Endothelial cell of umbilical vein (primary cell): ENCODE results near the gene CFAP20DC. TPM values are rescaled to one million over a fixed set of nuclear protein-coding genes. Genes with fewer than 3 reads are reported as not detected.
"Not testable (repeated sequence)": the region's sequence is repeated elsewhere in the genome, so short reads cannot be mapped to it uniquely, and the experiment has no call there.

Experiments used
- BruUV-seq: library from RNA; stranded (reverse); fragments of 400-500 nt; replicated peaks from 2 replicates; lab custom pipeline; 2021; lab: Mats Ljungman, UMichigan
- CTCF ChIA-PET: fragments of 300-600, 350-600 bp; sonication (Branson Sonifier 250); formaldehyde crosslinking; loops from one replicate; lab custom pipeline; 2021; ENCODE audit warnings: antibody characterized with exemption, inconsistent platforms; lab: Charles Lee
- POLR2A ChIA-PET: fragments of 300-600, 350-600 bp; sonication (Branson Sonifier 250); formaldehyde crosslinking; loops from one replicate; lab custom pipeline; 2021; ENCODE audit warnings: antibody characterized with exemption, inconsistent platforms; lab: Charles Lee
- DNase-seq: peaks from one replicate; pipeline ENCODE4 v3.0.0-alpha.2; 2011; ENCODE audit warnings: low read depth, low spot score
- FAIRE-seq: peaks from 2 replicates; lab custom pipeline; 2011; peaks lifted over from hg19 to GRCh38; lab: Jason Lieb, UNC
- H2AFZ ChIP-seq: 2 replicates; pipeline ENCODE4 v1.6.0; 2012; ENCODE audit warnings: low read depth, low read length, control low read depth, inconsistent platforms
- H3K27ac ChIP-seq: 2 replicates; pipeline ENCODE4 v1.5.1; 2011; ENCODE audit warnings: low read depth, mild to moderate bottlenecking, control low read depth, low read length, moderate library complexity; ENCODE audit not compliant: insufficient read depth
- H3K27me3 ChIP-seq, 2 experiments: 2 replicates each; pipeline versions ENCODE4 v1.6.0 to v1.6.1; 2011; ENCODE audit warnings: low read length in 2 of 2, mixed read lengths in 1 of 2; ENCODE audit not compliant: control insufficient read depth in 2 of 2, insufficient read depth in 2 of 2
- H3K36me3 ChIP-seq, 2 experiments: 2 replicates in 1 of 2; 3 replicates in 1 of 2; pipeline ENCODE4 v1.5.1; 2011; ENCODE audit warnings: low read length in 2 of 2, mild to moderate bottlenecking in 1 of 2, moderate library complexity in 1 of 2; ENCODE audit not compliant: control insufficient read depth in 2 of 2, insufficient read depth in 2 of 2; ENCODE audit errors: extremely low read depth in 1 of 2
- H3K4me1 ChIP-seq: 3 replicates; pipeline ENCODE4 v1.5.1; 2011; ENCODE audit warnings: mild to moderate bottlenecking, low read length; ENCODE audit not compliant: control insufficient read depth, insufficient read depth; ENCODE audit errors: extremely low read depth
- H3K4me2 ChIP-seq: 2 replicates; pipeline ENCODE4 v1.6.1; 2011; ENCODE audit warnings: low read length, control low read depth, mixed read lengths; ENCODE audit not compliant: insufficient read depth
- H3K4me3 ChIP-seq, 3 experiments: fragments of 200-600 bp in 1 of 3; sonication (generic), shearing (Covaris generic) in 1 of 3; replicated peaks in 1 of 3; 2 replicates each; pipeline ENCODE4 v1.5.1; 2011 to 2016; ENCODE audit warnings: control low read depth in 3 of 3, low read length in 3 of 3, mild to moderate bottlenecking in 2 of 3, inconsistent platforms in 1 of 3, low read depth in 1 of 3, moderate library complexity in 1 of 3; ENCODE audit not compliant: insufficient read depth in 1 of 3
- H3K79me2 ChIP-seq: 2 replicates; pipeline ENCODE4 v1.6.0; 2012; ENCODE audit warnings: low read length, inconsistent platforms; ENCODE audit not compliant: control insufficient read depth, insufficient read depth
- H3K9ac ChIP-seq: replicated peaks from 2 replicates; pipeline ENCODE3; 2011; ENCODE audit warnings: low read length, control low read depth; ENCODE audit not compliant: insufficient read depth; ENCODE audit errors: extremely low read depth
- H3K9me1 ChIP-seq: replicated peaks from 3 replicates; pipeline ENCODE4 v1.6.0; 2011; ENCODE audit warnings: mild to moderate bottlenecking, low read length; ENCODE audit not compliant: control insufficient read depth, insufficient read depth; ENCODE audit errors: extremely low read depth
- H3K9me3 ChIP-seq: replicated peaks from 2 replicates; pipeline ENCODE4 v1.5.1; 2012; ENCODE audit warnings: low read length, inconsistent platforms; ENCODE audit not compliant: control insufficient read depth, insufficient read depth
- H4K20me1 ChIP-seq: replicated peaks from 2 replicates; pipeline ENCODE3; 2011; ENCODE audit warnings: mild to moderate bottlenecking, low read length; ENCODE audit not compliant: control insufficient read depth, insufficient read depth; ENCODE audit errors: extremely low read depth
- CTCF ChIP-seq, 2 donors: IDR thresholded peaks; 1 replicate in 1 of 2; 2 replicates in 1 of 2; pipeline ENCODE4 v1.5.1; 2011; ENCODE audit warnings: low read length in 2 of 2, mild to moderate bottlenecking in 2 of 2, moderate library complexity in 2 of 2, control low read depth in 1 of 2, inconsistent platforms in 1 of 2, low read depth in 1 of 2; ENCODE audit not compliant: insufficient read depth in 1 of 2; ENCODE audit errors: extremely low read depth in 1 of 2
- EZH2 ChIP-seq: IDR thresholded peaks from 2 replicates; pipeline ENCODE4 v1.6.1; 2012; ENCODE audit warnings: borderline replicate concordance, low read depth, mild to moderate bottlenecking, moderate library complexity, low read length, inconsistent platforms; ENCODE audit not compliant: severe bottlenecking
- FOS ChIP-seq: IDR thresholded peaks from 2 replicates; pipeline ENCODE4 v1.6.1; 2011; ENCODE audit warnings: mild to moderate bottlenecking, low read length, moderate library complexity, borderline replicate concordance; ENCODE audit not compliant: insufficient read depth
- GATA2 ChIP-seq: IDR thresholded peaks from 2 replicates; pipeline ENCODE4 v1.7.0; 2011; ENCODE audit warnings: low read depth, mild to moderate bottlenecking, moderate library complexity, mixed read lengths, low read length; ENCODE audit not compliant: insufficient read length, insufficient read depth
- JUN ChIP-seq: IDR thresholded peaks from 2 replicates; pipeline ENCODE4 v1.6.1; 2011; ENCODE audit warnings: borderline replicate concordance, low read depth; ENCODE audit not compliant: insufficient read length, insufficient read depth
- MYC ChIP-seq: IDR thresholded peaks from one replicate; pipeline ENCODE4 v1.6.1; 2011; ENCODE audit warnings: mild to moderate bottlenecking, low read depth, low read length
- POLR2A ChIP-seq: IDR thresholded peaks from 2 replicates; pipeline ENCODE4 v1.6.1; 2012; ENCODE audit warnings: low read depth, mild to moderate bottlenecking, control low read depth, low read length
- POLR2AphosphoS5 ChIP-seq: IDR thresholded peaks from 2 replicates; pipeline ENCODE4 v1.6.1; 2012; ENCODE audit warnings: low read depth, mild to moderate bottlenecking, control low read depth, low read length, moderate library complexity; ENCODE audit not compliant: insufficient read depth
- dilution Hi-C: fragments of 300-500 bp; cut with MboI; formaldehyde crosslinking; loops from one replicate; pipeline ENCODE4 v1.15.0; 2019; ENCODE audit warnings: low sequenced_read_pairs; ENCODE audit not compliant: extremely low pct_ligation_motif_present
- intact Hi-C: fragments of 100-400 bp; cut with micrococcal nuclease; formaldehyde crosslinking; loops from one replicate; pipeline ENCODE4 v1.10.0; 2022
- polyA plus RNA-seq, 4 experiments: library from polyadenylated mRNA; depleted of rRNA in 3 of 4; stranded (reverse) in 3 of 4; unstranded in 1 of 4; fragments of >200 nt; gene quantifications; 2 replicates each; pipeline versions ENCODE4 v1.2.1 to v1.2.3, GENCODE V29; 2011 to 2012; ENCODE audit warnings: missing spikeins in 1 of 4
- total RNA-seq: library from RNA; stranded (reverse); gene quantifications from 2 replicates; pipeline ENCODE4 v1.2.3, GENCODE V29; 2021
- TF ChIP-seq, protein P1 (sequence below): IDR thresholded peaks from 2 replicates; pipeline ENCODE4 v1.6.1; 2011; ENCODE audit not compliant: insufficient read depth, insufficient read length

Gene CFAP20DC
- total and polyA plus RNA-seq, 2 donors (not counting 3 experiments of a cell fraction or from before 2014, with no cell fraction given) = 0.92 to 2.1 TPM

DNA sequence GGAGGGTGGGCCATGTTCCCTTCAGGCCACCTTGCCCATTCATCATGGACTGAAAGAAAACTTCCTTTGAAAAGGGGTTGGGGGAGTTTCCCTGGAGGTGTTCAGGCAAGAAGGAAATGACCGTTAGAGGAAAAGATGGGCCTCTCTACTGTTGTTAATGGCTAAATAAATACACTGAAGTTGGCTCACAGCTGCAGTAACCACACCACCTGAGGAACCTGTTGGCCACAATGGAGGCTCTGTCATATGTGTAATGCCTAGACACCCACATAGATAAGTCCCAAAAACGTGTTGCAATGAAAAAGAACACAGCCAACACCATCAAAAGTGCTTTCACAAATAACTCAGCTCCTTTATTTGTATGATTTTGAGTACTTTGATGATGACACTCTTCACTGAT lies 345.1 kb downstream of the CFAP20DC start:
- intact Hi-C loops (no loop called here), dilution Hi-C loops (no loop called here)
- no TSS peak for BruUV-seq
- H3K9me3 ChIP-seq = no peaks in the 10 kb centered on the region
- no peaks in the 10 kb centered on the region for H3K36me3 ChIP-seq
- ChIA-PET POLR2A (no interaction called here), CTCF (no interaction called here)
- no peaks in the 10 kb centered on the region for H3K4me1 ChIP-seq
- no peaks in the 10 kb centered on the region for H3K27me3 ChIP-seq
- H3K79me2 ChIP-seq = no peaks in the 10 kb centered on the region
- no peak overlapping the region for H3K9ac ChIP-seq
- TF ChIP-seq MYC = no peak
- no peak for TF ChIP-seq JUN
- TF ChIP-seq POLR2AphosphoS5 = no peak
- no peak for TF ChIP-seq CTCF (IDR thresholded peaks at IDR 0.05; ENCODE audit: extremely low read depth in 1 of 2, insufficient read depth in 1 of 2, low read depth in 1 of 2, low read length in 2 of 2)
- TF ChIP-seq GATA2 = no peak
- no peak for TF ChIP-seq POLR2A
- TF ChIP-seq, protein P1, sequence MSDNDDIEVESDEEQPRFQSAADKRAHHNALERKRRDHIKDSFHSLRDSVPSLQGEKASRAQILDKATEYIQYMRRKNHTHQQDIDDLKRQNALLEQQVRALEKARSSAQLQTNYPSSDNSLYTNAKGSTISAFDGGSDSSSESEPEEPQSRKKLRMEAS = no peak
- no peak for TF ChIP-seq FOS
- TF ChIP-seq EZH2 = no peak
- no peak overlapping the region for H3K4me2 ChIP-seq
- H3K27ac ChIP-seq = no peak overlapping the region
- no peaks in the 10 kb centered on the region for H4K20me1 ChIP-seq
- FAIRE-seq (no peak), DNase-seq (no peak)
- H3K9me1 ChIP-seq = no peaks in the 10 kb centered on the region
- H2AFZ ChIP-seq = no peak overlapping the region
- no peak overlapping the region for H3K4me3 ChIP-seq

DNA sequence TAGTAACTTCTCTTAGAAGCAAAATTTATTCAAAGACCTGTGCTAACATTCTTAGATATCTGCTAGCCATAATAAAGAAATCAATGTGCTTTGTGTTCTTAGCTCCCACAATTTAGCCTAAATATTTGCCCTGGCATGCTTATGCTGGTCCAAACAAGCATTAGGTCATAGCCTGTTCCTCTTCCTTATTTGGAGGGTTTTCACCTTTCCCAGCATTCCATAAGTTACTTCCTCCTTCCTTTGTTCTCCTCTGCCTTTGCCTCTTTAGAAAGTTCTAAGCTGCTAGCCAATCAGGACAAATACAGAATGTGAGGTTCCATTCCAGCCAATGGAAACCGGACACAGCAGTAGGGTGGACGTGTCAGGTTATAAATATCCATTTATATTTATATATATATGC lies 345.5 kb downstream of the CFAP20DC start:
- H3K36me3 ChIP-seq, DNase-seq, H3K27me3 ChIP-seq, dilution Hi-C loops, H3K4me3 ChIP-seq, H3K9me1 ChIP-seq, H2AFZ ChIP-seq, intact Hi-C loops, BruUV-seq, H3K4me2 ChIP-seq, POLR2A ChIA-PET, H4K20me1 ChIP-seq, CTCF ChIA-PET, H3K9me3 ChIP-seq, H3K27ac ChIP-seq, FAIRE-seq, H3K9ac ChIP-seq, H3K4me1 ChIP-seq, H3K79me2 ChIP-seq: not testable (repeated sequence)
